Keratinocyte (primary cell): ENCODE data around the gene JHY. TPM values are rescaled to one million over a fixed set of nuclear protein-coding genes. Genes with fewer than 3 reads are reported as not detected.

Source experiments
- DNase-seq: peaks from one replicate; pipeline ENCODE4 v3.0.0-alpha.2; 2011; ENCODE audit warnings: low read depth, missing footprints, low spot score
- FAIRE-seq: peaks from 2 replicates; lab custom pipeline; 2011; peaks lifted over from hg19 to GRCh38; lab: Jason Lieb, UNC
- H2AFZ ChIP-seq: 2 replicates; pipeline ENCODE4 v1.6.0; 2012; ENCODE audit warnings: low read length, control low read depth, inconsistent platforms; ENCODE audit not compliant: control insufficient read depth
- H3K27ac ChIP-seq: 2 replicates; pipeline ENCODE4 v1.5.1; 2011; ENCODE audit warnings: low read length; ENCODE audit not compliant: control insufficient read depth, insufficient read depth
- H3K27me3 ChIP-seq: 3 replicates; pipeline ENCODE4 v1.6.0; 2011; ENCODE audit warnings: low read length; ENCODE audit not compliant: control insufficient read depth, insufficient read depth; ENCODE audit errors: extremely low read depth
- H3K36me3 ChIP-seq, 2 experiments: 2 replicates in 1 of 2; 3 replicates in 1 of 2; pipeline ENCODE4 v1.5.1; 2011; ENCODE audit warnings: low read length in 2 of 2, mild to moderate bottlenecking in 1 of 2; ENCODE audit not compliant: control insufficient read depth in 2 of 2, insufficient read depth in 2 of 2; ENCODE audit errors: extremely low read depth in 1 of 2
- H3K4me1 ChIP-seq: 3 replicates; pipeline ENCODE4 v1.5.1; 2011; ENCODE audit warnings: low read length; ENCODE audit not compliant: control insufficient read depth, insufficient read depth; ENCODE audit errors: extremely low read depth
- H3K4me2 ChIP-seq: 3 replicates; pipeline ENCODE4 v1.6.0; 2011; ENCODE audit warnings: low read depth, low read length; ENCODE audit not compliant: control insufficient read depth, insufficient read depth; ENCODE audit errors: extremely low read depth
- H3K4me3 ChIP-seq, 3 experiments: fragments of 200-600 bp in 1 of 3; sonication (generic) in 1 of 3; 2 replicates in 2 of 3; 3 replicates in 1 of 3; pipeline ENCODE4 v1.5.1; 2011 to 2016; ENCODE audit warnings: low read length in 3 of 3, mild to moderate bottlenecking in 3 of 3, control low read depth in 2 of 3, inconsistent platforms in 1 of 3, low read depth in 1 of 3, mixed read lengths in 1 of 3, mixed run types in 1 of 3, moderate library complexity in 1 of 3; ENCODE audit not compliant: control insufficient read depth in 2 of 3, insufficient read depth in 2 of 3; ENCODE audit errors: extremely low read depth in 1 of 3
- H3K79me2 ChIP-seq: 2 replicates; pipeline ENCODE4 v1.6.0; 2012; ENCODE audit warnings: low read length; ENCODE audit not compliant: control insufficient read depth, insufficient read depth
- H3K9ac ChIP-seq: 3 replicates; pipeline ENCODE4 v1.6.0; 2011; ENCODE audit warnings: low read length; ENCODE audit not compliant: control insufficient read depth, insufficient read depth; ENCODE audit errors: extremely low read depth
- H3K9me1 ChIP-seq: 3 replicates; pipeline ENCODE4 v1.6.0; 2011; ENCODE audit warnings: low read length; ENCODE audit not compliant: control insufficient read depth, insufficient read depth; ENCODE audit errors: extremely low read depth
- H3K9me3 ChIP-seq: 2 replicates; pipeline ENCODE4 v1.5.1; 2012; ENCODE audit warnings: low read depth, low read length; ENCODE audit not compliant: control insufficient read depth
- H4K20me1 ChIP-seq: 3 replicates; pipeline ENCODE4 v1.6.0; 2011; ENCODE audit warnings: low read length; ENCODE audit not compliant: control insufficient read depth, insufficient read depth; ENCODE audit errors: extremely low read depth
- EZH2 ChIP-seq: IDR thresholded peaks from one replicate; pipeline ENCODE4 v1.6.1; 2012; ENCODE audit warnings: inconsistent platforms, mild to moderate bottlenecking, low read length, moderate library complexity
- dilution Hi-C: fragments of 300-500 bp; cut with MboI; formaldehyde crosslinking; loops from one replicate; pipeline ENCODE4 v1.7.0; 2020; ENCODE audit warnings: low sequenced_read_pairs; ENCODE audit not compliant: extremely low pct_ligation_motif_present
- polyA plus RNA-seq, 5 experiments: library from polyadenylated mRNA; depleted of rRNA in 3 of 5; stranded (reverse) in 3 of 5; stranded (forward) in 1 of 5; unstranded in 1 of 5; fragments of >200 nt; gene quantifications; 1 replicate in 1 of 5; 2 replicates in 3 of 5; 3 replicates in 1 of 5; pipeline versions ENCODE4 v1.2.1 to v1.2.3, GENCODE V29; 2011 to 2012; ENCODE audit warnings: missing spikeins in 2 of 5, low read depth in 1 of 5, low replicate concordance in 1 of 5
- TF ChIP-seq, protein P1 (sequence below), 3 experiments: IDR thresholded peaks in 1 of 3; conservative IDR thresholded peaks in 1 of 3; optimal IDR thresholded peaks in 1 of 3; 2 replicates in 2 of 3; 3 replicates in 1 of 3; pipeline versions ENCODE3 to v1.5.1; 2011; ENCODE audit warnings: low read length in 3 of 3, mild to moderate bottlenecking in 3 of 3, moderate library complexity in 2 of 3, control low read depth in 1 of 3, inconsistent platforms in 1 of 3; ENCODE audit not compliant: insufficient read depth in 2 of 3; ENCODE audit errors: extremely low read depth in 1 of 3

JHY gene
- polyA plus RNA-seq, 1 donor (not counting 4 experiments of a cell fraction or from before 2014, with no cell fraction given): 3.9 TPM

DNA sequence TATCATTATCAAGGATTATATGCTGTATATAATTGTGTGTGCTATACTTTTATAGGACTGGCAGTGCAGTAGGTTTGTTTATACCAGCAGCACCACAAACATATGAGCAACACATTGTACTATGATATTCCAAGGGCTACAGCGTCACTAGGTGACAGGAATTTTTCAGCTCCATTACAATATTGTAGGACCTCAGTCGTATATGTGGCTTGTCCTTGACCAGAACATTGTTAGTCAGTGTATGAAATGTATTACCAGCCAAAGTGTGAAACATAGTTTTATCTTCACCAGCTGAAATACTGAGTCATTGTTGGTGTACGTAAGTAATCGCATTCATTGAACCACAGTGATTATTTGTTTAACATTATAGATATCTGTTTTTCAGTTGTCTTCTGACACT, 20.4 kb downstream of the JHY start:
- H3K4me3 ChIP-seq: no peak overlapping the region
- no peaks in the 10 kb centered on the region for H3K9me3 ChIP-seq
- DNase-seq (no peak), FAIRE-seq (no peak)
- no peaks in the 10 kb centered on the region for H3K36me3 ChIP-seq
- no peak overlapping the region for H2AFZ ChIP-seq
- no peak overlapping the region for H3K4me2 ChIP-seq
- no peak overlapping the region for H3K9ac ChIP-seq
- TF ChIP-seq, protein P1, sequence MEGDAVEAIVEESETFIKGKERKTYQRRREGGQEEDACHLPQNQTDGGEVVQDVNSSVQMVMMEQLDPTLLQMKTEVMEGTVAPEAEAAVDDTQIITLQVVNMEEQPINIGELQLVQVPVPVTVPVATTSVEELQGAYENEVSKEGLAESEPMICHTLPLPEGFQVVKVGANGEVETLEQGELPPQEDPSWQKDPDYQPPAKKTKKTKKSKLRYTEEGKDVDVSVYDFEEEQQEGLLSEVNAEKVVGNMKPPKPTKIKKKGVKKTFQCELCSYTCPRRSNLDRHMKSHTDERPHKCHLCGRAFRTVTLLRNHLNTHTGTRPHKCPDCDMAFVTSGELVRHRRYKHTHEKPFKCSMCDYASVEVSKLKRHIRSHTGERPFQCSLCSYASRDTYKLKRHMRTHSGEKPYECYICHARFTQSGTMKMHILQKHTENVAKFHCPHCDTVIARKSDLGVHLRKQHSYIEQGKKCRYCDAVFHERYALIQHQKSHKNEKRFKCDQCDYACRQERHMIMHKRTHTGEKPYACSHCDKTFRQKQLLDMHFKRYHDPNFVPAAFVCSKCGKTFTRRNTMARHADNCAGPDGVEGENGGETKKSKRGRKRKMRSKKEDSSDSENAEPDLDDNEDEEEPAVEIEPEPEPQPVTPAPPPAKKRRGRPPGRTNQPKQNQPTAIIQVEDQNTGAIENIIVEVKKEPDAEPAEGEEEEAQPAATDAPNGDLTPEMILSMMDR (optimal IDR thresholded peaks at IDR 0.05 in 1 of 3, IDR thresholded peaks at IDR 0.05 in 1 of 3, conservative IDR thresholded peaks at IDR 0.05 in 1 of 3; ENCODE audit: extremely low read depth in 1 of 3, insufficient read depth in 2 of 3, low read length in 3 of 3): no peak
- no peak for TF ChIP-seq EZH2
- no peaks in the 10 kb centered on the region for H3K9me1 ChIP-seq
- no peaks in the 10 kb centered on the region for H4K20me1 ChIP-seq
- dilution Hi-C loops: no loop called here
- H3K27ac ChIP-seq: no peak overlapping the region
- H3K4me1 ChIP-seq: peaks cover 8% of the 10 kb centered on the region
- no peaks in the 10 kb centered on the region for H3K27me3 ChIP-seq
- H3K79me2 ChIP-seq: no peaks in the 10 kb centered on the region

GRCh38 chr11:122910775-122911174, 28.2 kb downstream of the JHY start:
- Histone ChIP-seq H3K9me3 (no peaks in the 10 kb centered on the region), H3K4me2 (no peak overlapping the region), H3K79me2 (no peaks in the 10 kb centered on the region), H3K4me3 (no peak overlapping the region), H3K36me3 (no peaks in the 10 kb centered on the region), H2AFZ (no peak overlapping the region), H3K27me3 (no peaks in the 10 kb centered on the region), H3K9ac (no peak overlapping the region), H3K4me1 (no peaks in the 10 kb centered on the region), H3K27ac (no peak overlapping the region), H4K20me1 (no peaks in the 10 kb centered on the region), H3K9me1 (no peaks in the 10 kb centered on the region)
- no peak for DNase-seq
- no peak for FAIRE-seq
- dilution Hi-C loops: no loop called here
- TF ChIP-seq, protein P1 (optimal IDR thresholded peaks at IDR 0.05 in 1 of 3, IDR thresholded peaks at IDR 0.05 in 1 of 3, conservative IDR thresholded peaks at IDR 0.05 in 1 of 3; ENCODE audit: extremely low read depth in 1 of 3, insufficient read depth in 2 of 3, low read length in 3 of 3): peak in 2 of 3 experiments; percentile 28 to 47
- no peak for TF ChIP-seq EZH2
